GM15510 (cell line): ENCODE results near the gene TTC19.

Experiments
- POLR2A ChIP-seq: IDR thresholded peaks from 3 replicates; pipeline ENCODE4 v1.6.1; 2011; ENCODE audit warnings: borderline replicate concordance; ENCODE audit not compliant: insufficient read length; ENCODE audit errors: extremely low read depth

TTC19 gene

DNA sequence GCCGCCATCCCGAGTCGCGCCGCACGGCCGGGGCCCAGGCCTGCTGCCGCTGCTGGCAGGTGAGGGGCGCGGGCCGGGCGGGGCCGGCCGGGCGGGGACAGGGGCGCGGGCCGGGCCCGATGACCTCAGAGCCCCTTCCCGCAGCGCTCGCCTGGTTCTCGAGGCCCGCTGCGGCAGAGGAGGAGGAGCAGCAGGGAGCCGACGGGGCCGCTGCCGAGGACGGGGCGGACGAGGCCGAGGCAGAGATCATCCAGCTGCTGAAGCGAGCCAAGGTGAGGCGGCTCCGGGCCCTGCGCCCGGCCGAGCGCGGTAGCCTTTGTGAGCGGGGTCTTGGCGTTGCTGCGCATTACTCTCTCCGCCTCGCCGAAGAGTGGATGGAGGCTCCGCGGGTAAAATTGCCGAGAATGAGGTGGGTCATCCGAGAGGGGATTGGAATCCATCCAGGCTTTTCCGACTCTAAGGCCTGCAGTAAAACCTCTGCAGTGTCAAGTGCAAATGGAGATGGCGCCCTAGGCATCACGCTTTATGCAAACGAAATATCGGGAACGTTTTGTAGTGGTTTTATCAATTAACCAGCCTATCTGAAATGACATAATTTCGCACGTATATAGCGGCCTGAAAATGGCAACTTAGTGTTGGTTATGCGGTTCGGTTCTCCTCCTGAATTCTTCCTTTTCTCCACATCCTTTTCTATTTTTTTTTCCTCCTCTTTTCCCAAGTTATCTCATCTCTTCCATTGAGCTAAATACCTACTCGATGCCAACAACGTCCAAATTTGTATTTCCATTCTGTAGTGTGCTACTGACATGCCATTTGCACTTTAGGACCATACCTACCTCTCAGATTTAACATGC, 577 bp downstream of the TTC19 start:
- TF ChIP-seq POLR2A = no peak

GRCh38 chr17:16001226-16001897, 1.7 kb downstream of the TTC19 start:
- TF ChIP-seq POLR2A = no peak

DNA sequence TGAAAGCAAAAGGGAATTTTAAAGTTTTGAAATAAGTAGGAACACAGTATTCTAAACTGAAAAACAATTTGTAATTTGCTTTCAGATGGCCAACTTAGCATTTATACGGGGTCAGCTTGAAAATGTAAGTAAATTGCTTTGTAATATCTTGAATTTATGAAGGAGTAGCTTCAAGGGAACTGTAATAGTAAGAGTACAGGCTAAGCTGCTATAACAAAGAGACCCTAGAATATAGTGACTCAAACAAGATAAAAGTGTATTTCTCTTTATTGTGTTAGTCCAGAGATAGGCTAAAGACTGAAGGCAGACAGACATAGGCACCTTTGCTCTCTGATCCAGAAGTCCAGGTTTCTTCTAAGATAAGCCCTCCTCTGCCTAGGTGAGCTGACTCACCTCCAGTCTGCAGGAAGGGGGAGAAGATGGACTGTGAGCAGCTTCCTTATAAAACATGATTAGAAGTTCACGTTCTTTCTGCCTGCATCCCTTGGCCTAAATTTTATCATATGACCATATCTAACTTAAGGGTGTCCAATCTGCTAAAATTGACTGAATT, 3.2 kb downstream of the TTC19 start:
- no peak for TF ChIP-seq POLR2A

- no peak for TF ChIP-seq POLR2A
Observed at GRCh38 chr17:16003841-16004240, 4.2 kb downstream of the TTC19 start.

DNA sequence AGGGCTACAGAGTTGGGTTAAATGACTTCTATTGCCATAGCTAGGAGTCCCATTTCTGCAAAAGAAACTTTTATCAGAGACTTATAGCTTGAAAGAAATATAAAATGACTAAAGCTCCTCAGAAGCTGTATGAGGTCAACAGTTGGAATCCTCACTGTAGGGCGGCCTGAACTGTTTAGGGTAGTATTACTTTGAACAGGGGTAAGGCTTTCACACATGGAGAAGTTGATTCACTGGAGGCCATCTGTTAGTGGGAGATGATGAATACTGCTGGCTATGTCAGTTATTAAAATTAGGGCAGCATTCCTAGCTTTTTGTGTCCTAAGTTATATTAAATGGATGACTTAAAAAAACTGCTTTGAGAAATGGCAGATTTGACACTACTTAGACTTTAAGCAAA, 6.0 kb downstream of the TTC19 start:
- no peak for TF ChIP-seq POLR2A

- TF ChIP-seq POLR2A = no peak
Observed at GRCh38 chr17:16007439-16007838, 7.8 kb downstream of the TTC19 start.

GRCh38 chr17:16013943-16014407, 14.4 kb downstream of the TTC19 start:
- TF ChIP-seq POLR2A = no peak

DNA sequence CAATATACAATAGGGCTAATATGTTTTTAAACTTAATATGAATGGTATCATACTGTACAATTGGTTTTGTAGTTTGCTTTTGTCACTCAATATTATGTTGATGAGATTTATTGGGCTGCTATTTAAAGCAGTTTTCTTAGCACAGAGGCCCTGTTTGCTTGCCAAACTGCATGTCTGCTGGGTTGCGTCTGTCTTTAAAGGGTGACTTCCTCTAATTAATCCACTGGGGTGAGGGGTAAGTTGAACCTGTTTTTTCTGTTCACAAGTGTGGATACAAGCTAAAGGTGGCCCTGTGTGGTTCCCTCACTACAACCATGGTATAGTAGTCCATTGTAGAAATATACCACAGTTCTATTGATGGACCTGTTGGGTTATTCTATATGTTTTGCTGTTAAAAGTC, 19.7 kb downstream of the TTC19 start:
- no peak for TF ChIP-seq POLR2A

DNA sequence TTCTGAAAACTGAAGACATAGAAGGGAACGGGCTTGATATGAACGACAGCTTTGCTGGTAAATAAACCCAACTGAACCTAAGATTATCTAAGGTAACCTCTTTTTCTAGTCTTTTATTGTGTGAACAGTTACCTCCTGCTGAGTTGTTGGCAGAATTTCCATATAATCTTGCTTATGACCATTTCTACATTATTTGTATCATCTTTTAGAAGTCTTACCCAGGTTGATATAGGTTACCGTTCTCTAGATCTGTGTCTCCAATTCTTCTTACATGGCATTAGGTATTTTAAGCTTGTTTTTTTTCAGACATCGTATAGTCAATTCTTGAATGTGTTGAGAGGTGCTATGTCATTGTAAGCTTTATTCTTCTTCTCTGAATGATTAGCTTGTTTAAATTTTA, 24.3 kb downstream of the TTC19 start:
- TF ChIP-seq POLR2A = no peak

GRCh38 chr17:16025202-16025601, 25.6 kb downstream of the TTC19 start:
- TF ChIP-seq POLR2A = no peak

DNA sequence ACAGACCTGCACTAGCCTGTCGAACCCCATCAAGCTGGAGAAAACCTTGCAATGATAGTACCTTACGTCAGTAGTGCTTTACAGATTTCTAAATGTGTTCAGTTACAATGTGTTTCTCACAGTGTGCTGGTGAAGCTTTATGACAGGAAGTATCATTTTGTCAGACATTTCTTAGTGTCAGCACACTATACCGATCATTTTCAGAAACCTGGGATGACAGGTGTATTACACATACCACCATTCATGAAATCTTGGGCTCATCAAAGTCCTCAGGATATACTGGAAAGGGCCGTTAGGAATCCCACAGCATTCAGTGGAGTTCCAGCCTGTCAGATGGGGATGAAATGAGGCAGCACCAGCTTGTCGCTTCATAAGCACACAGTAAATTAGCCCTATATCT, 27.3 kb downstream of the TTC19 start:
- TF ChIP-seq POLR2A = no peak

DNA sequence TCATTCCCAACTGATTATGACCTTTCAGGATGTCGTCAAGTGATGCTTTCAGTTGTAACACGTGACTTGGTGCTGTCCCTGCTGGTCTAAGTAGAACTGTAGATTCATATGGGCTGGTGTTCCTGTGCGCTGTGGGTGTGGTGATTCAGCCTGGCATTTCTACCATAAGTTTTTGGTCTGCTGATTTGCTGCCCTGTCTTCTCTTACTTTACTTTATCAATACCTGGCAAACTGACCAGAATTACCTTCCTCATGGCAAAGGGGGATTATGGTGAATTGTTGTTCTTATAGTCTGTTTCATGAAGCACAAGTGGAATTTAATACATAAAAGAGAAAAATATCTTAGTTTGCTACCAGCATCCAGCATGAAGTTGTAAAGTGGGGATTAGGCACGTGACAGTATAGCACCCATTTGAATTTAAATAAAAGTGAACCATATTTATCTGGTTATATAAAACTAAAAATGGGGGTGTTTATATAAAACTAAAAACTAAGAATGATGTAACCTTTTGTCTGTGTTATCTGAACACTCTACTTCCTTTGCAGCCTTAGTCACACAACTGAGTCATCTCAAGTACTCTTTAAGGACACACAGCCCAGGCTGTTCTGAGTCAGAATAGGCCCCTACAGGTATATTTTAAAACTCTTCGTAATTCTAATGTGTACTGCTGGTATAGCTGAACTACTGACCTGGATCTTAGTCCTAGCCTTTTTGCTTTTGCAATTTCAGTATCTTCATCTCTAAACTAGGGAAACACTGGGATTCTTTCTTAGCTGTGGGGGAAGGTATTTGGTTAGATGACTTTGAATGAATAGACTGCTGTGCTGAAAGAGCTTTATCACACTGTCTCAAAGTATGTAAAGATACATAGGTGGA, 28.3 kb downstream of the TTC19 start:
- no peak for TF ChIP-seq POLR2A

DNA sequence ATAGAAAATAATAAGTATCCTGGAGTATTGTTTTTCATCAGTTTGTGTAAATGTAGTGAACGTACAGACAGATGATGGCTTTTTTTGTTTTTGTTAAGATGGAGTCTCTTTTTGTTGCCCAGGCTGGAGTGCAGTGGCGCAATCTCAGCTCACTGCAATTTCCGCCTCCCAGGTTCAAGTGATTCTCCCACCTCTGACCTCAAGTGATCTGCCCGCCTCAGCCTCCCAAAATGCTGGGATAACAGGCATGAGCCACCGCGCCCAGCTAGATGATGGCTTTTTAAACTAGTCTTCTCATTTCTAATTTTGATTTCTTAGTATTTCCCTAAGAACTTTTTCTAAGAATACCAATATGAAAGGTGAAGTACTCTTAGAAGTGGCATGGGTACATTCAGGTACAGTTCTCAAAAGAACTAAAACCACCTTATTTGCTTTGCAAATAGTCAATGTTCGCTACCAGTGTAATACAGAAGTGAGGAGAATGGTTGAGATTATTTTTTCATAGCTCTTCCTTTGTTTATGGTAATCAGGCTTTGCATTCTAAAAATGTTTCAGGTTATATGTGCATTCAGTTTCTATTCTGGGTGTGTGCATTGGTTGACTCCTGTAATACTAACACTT, 34.2 kb downstream of the TTC19 start:
- no peak for TF ChIP-seq POLR2A

DNA sequence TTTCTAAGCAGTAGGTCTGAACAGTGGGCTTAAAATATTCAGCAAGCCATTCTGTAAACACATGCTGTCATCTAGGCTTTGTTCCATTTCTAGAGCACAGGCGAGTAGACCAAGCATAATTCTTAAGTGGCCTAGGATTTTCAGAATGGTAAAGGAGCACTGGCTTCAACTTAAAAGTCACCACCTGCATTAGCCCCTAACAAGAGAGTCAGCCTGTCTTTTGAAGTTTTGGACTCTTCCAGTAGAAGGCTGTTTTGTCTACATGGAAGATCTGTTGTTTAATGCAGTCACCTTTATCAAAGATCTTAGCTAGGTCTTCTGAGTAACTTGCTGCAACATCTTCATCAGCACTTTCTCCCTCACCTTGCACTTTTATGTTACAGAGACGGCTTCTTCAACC, 36.6 kb downstream of the TTC19 start:
- TF ChIP-seq POLR2A = no peak
